Right atrium auricular region (tissue), 2 donors: ENCODE data around the gene KCNAB1. TPM values are rescaled to one million over a fixed set of nuclear protein-coding genes. Genes with fewer than 3 reads are reported as not detected.

Source experiments
- DNase-seq: peaks from one replicate; pipeline ENCODE4 v3.0.0-alpha.2; 2019; ENCODE audit warnings: low spot score
- H3K27ac ChIP-seq, 2 donors: fragments of 200-600 bp; sonication (generic); 1 replicate in 1 of 2; 2 replicates in 1 of 2; pipeline ENCODE4 v1.5.1; 2016 to 2019
- H3K27me3 ChIP-seq, 2 donors: fragments of 200-600 bp; sonication (generic); one replicate each; pipeline versions ENCODE4 v1.5.1 to v1.6.0; 2017 to 2019
- H3K36me3 ChIP-seq: fragments of 200-600 bp; sonication (generic); one replicate; pipeline ENCODE4 v1.5.1; 2016
- H3K4me1 ChIP-seq, 2 donors: fragments of 200-600 bp; sonication (generic); one replicate each; pipeline versions ENCODE4 v1.5.1 to v1.6.0; 2017 to 2019
- H3K4me3 ChIP-seq, 2 donors: fragments of 200-600 bp; sonication (generic); 1 replicate in 1 of 2; 2 replicates in 1 of 2; pipeline ENCODE4 v1.5.1; 2017 to 2019; ENCODE audit warnings: mild to moderate bottlenecking in 1 of 2, moderate library complexity in 1 of 2
- H3K9me3 ChIP-seq, 2 donors: fragments of 200-600 bp; sonication (generic); one replicate each; pipeline ENCODE4 v1.5.1; 2019
- CTCF ChIP-seq, 2 donors: fragments of 200-600 bp; sonication (generic); IDR thresholded peaks; one replicate each; pipeline ENCODE4 v1.5.1; 2019; ENCODE audit warnings: antibody characterized with exemption in 2 of 2
- total RNA-seq, 2 donors: library from RNA; depleted of rRNA; stranded (reverse); fragments of >200 nt; gene quantifications; one replicate each; pipeline ENCODE4 v1.1.0, GENCODE V29; 2016

The KCNAB1 gene
- total RNA-seq, 2 donors from 2014 or later = 2.0 to 3.2 TPM

- no peaks in the 10 kb centered on the region for H3K4me1 ChIP-seq
- no peaks in the 10 kb centered on the region for H3K9me3 ChIP-seq
Observed at GRCh38 chr3:156400735-156401134, 280.4 kb downstream of the KCNAB1 start.

GRCh38 chr3:156404217-156404616 is 283.8 kb downstream of the KCNAB1 start:
- Histone ChIP-seq H3K4me3 (no peak overlapping the region), H3K27me3 (no peaks in the 10 kb centered on the region), H3K4me1 (no peaks in the 10 kb centered on the region), H3K27ac (no peak overlapping the region), H3K36me3 (no peaks in the 10 kb centered on the region), H3K9me3 (no peaks in the 10 kb centered on the region)
- DNase-seq = no peak
- TF ChIP-seq CTCF (IDR thresholded peaks at IDR 0.05) = no peak

More at GRCh38 chr3:156400735-156401134, 280.4 kb downstream of the KCNAB1 start:
- Histone ChIP-seq H3K36me3 (no peaks in the 10 kb centered on the region), H3K27ac (no peak overlapping the region), H3K27me3 (no peaks in the 10 kb centered on the region), H3K4me3 (no peak overlapping the region)
- DNase-seq = no peak
- no peak for TF ChIP-seq CTCF (IDR thresholded peaks at IDR 0.05)

- TF ChIP-seq CTCF (IDR thresholded peaks at IDR 0.05) = no peak
- Histone ChIP-seq H3K36me3 (no peaks in the 10 kb centered on the region), H3K4me3 (no peak overlapping the region)
Observed at GRCh38 chr3:156406393-156406792, 286.0 kb downstream of the KCNAB1 start.

GRCh38 chr3:156407617-156408225 is 287.3 kb downstream of the KCNAB1 start:
- Histone ChIP-seq H3K4me1 (no peaks in the 10 kb centered on the region), H3K9me3 (no peaks in the 10 kb centered on the region), H3K27me3 (no peaks in the 10 kb centered on the region), H3K36me3 (no peaks in the 10 kb centered on the region), H3K27ac (no peak overlapping the region), H3K4me3 (no peak overlapping the region)
- no peak for DNase-seq
- no peak for TF ChIP-seq CTCF (IDR thresholded peaks at IDR 0.05)

More at GRCh38 chr3:156406393-156406792, 286.0 kb downstream of the KCNAB1 start:
- no peak overlapping the region for H3K27ac ChIP-seq
- H3K27me3 ChIP-seq = no peaks in the 10 kb centered on the region
- H3K9me3 ChIP-seq = no peaks in the 10 kb centered on the region
- DNase-seq = no peak
- H3K4me1 ChIP-seq = no peaks in the 10 kb centered on the region

GRCh38 chr3:156409694-156410093 is 289.3 kb downstream of the KCNAB1 start:
- Histone ChIP-seq H3K4me3 (no peak overlapping the region), H3K36me3 (no peaks in the 10 kb centered on the region), H3K4me1 (no peaks in the 10 kb centered on the region), H3K27me3 (no peaks in the 10 kb centered on the region), H3K9me3 (no peaks in the 10 kb centered on the region), H3K27ac (no peak overlapping the region)
- TF ChIP-seq CTCF (IDR thresholded peaks at IDR 0.05) = no peak
- DNase-seq = no peak

GRCh38 chr3:156412600-156412999 is 292.2 kb downstream of the KCNAB1 start:
- no peak overlapping the region for H3K27ac ChIP-seq
- H3K36me3 ChIP-seq = no peaks in the 10 kb centered on the region
- peaks cover 0 to 5% of the 10 kb centered on the region in 2 donors for H3K4me1 ChIP-seq
- DNase-seq = no peak
- no peak for TF ChIP-seq CTCF (IDR thresholded peaks at IDR 0.05)
- H3K27me3 ChIP-seq = no peaks in the 10 kb centered on the region
- H3K9me3 ChIP-seq = no peaks in the 10 kb centered on the region
- no peak overlapping the region for H3K4me3 ChIP-seq
